ENCODE results near the gene KCNK16.

DNA sequence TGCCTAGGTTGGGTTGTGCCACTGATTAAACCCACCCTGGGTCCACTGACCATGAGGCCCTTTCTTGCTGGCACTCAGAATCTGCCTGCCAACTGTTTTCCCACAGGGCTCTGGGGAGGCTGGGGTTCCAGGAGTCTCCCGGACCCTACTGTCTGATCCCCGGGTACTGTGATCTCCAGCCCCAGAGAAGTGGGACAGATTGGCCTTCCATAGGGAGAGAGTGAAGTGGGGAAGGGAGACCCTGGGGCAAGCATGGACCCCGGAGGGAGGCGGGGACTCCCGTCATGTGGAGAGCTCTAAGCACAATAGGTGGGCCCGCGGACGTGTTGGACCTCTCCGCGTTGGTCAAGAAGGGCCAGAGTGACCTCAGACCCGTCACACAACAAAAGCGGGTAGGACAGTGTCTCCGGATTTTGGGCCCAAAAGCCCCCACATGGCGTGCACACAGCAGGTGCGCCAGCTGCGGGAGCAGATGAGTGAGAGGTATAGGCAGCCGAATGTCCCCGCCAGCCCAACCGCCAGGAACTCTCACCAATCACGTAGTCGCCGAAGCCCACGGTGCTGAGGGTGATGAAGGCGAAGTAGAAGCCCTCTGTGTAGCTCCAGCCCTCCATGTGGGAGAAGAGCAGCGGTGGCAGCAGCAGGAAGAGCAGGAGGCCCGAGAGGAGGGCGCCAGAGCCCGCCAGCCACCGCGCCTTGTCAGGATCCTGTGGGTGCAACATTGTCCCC, 18.9 kb downstream of the KCNK16 start:
- TF ChIP-seq, protein P1, sequence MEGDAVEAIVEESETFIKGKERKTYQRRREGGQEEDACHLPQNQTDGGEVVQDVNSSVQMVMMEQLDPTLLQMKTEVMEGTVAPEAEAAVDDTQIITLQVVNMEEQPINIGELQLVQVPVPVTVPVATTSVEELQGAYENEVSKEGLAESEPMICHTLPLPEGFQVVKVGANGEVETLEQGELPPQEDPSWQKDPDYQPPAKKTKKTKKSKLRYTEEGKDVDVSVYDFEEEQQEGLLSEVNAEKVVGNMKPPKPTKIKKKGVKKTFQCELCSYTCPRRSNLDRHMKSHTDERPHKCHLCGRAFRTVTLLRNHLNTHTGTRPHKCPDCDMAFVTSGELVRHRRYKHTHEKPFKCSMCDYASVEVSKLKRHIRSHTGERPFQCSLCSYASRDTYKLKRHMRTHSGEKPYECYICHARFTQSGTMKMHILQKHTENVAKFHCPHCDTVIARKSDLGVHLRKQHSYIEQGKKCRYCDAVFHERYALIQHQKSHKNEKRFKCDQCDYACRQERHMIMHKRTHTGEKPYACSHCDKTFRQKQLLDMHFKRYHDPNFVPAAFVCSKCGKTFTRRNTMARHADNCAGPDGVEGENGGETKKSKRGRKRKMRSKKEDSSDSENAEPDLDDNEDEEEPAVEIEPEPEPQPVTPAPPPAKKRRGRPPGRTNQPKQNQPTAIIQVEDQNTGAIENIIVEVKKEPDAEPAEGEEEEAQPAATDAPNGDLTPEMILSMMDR (conservative IDR thresholded peaks at IDR 0.05 in 1 of 2, IDR thresholded peaks at IDR 0.05 in 1 of 2; ENCODE audit: low read depth in 1 of 2, low read length in 2 of 2) = no peak
- TF ChIP-seq EZH2 (IDR thresholded peaks at IDR 0.05; ENCODE audit: low read length, missing control alignments) = no peak

Measured in fibroblast of lung (primary cell).